ENCODE results near the gene TAF8.

DNA sequence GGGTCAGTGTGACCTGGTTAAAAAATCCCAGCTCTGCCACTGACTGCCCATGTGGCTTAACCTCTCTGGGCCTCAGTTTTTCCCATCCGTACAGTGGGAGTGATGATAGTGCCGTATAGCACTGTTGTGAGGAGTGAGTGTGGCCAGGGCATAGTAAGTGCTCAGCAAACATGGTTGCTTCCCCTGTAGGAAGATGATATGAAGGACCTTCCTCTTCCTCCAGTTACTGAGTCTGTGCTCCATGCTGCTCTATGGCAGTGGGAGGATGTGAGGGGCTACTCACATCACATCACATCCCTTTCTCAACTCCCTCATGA is 79.0 kb downstream of the TAF8 start:
- TF ChIP-seq FOXK2 (IDR thresholded peaks at IDR 0.05) (no peak), TARDBP (IDR thresholded peaks at IDR 0.05) (no peak), SUZ12 (IDR thresholded peaks at IDR 0.05) (no peak), LEF1 (IDR thresholded peaks at IDR 0.05; ENCODE audit: borderline replicate concordance) (no peak), BHLHE40 (IDR thresholded peaks at IDR 0.05; ENCODE audit: borderline replicate concordance) (no peak), HDGF (IDR thresholded peaks at IDR 0.05; ENCODE audit: borderline replicate concordance) (no peak), SP1 (IDR thresholded peaks at IDR 0.05) (no peak), FOXM1 (IDR thresholded peaks at IDR 0.05; ENCODE audit: borderline replicate concordance) (no peak), FOXA1 (IDR thresholded peaks at IDR 0.05) (no peak), ARNT (IDR thresholded peaks at IDR 0.05) (no peak), NFRKB (IDR thresholded peaks at IDR 0.05) (no peak), ELF4 (IDR thresholded peaks at IDR 0.05) (no peak), L3MBTL2 (conservative IDR thresholded peaks at IDR 0.05) (no peak)
- TF ChIP-seq, protein P1, sequence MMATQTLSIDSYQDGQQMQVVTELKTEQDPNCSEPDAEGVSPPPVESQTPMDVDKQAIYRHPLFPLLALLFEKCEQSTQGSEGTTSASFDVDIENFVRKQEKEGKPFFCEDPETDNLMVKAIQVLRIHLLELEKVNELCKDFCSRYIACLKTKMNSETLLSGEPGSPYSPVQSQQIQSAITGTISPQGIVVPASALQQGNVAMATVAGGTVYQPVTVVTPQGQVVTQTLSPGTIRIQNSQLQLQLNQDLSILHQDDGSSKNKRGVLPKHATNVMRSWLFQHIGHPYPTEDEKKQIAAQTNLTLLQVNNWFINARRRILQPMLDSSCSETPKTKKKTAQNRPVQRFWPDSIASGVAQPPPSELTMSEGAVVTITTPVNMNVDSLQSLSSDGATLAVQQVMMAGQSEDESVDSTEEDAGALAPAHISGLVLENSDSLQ (IDR thresholded peaks at IDR 0.05): no peak
